ENCODE data around the gene ARHGEF12.
A peak's percentile ranks its signal among the peaks of the same experiment; 100 is the strongest.

Gene ARHGEF12

GRCh38 chr11:120340529-120340928 lies 4.3 kb downstream of the ARHGEF12 start:
- DNase-seq (ENCODE audit: low spot score): no peak
- no peak for FAIRE-seq

- FAIRE-seq (no peak), DNase-seq (ENCODE audit: low spot score) (no peak)
These were observed 6.0 kb downstream of the ARHGEF12 start for GRCh38 chr11:120342226-120342625.

GRCh38 chr11:120342678-120343077 lies 6.5 kb downstream of the ARHGEF12 start:
- FAIRE-seq (no peak), DNase-seq (ENCODE audit: low spot score) (no peak)

DNA sequence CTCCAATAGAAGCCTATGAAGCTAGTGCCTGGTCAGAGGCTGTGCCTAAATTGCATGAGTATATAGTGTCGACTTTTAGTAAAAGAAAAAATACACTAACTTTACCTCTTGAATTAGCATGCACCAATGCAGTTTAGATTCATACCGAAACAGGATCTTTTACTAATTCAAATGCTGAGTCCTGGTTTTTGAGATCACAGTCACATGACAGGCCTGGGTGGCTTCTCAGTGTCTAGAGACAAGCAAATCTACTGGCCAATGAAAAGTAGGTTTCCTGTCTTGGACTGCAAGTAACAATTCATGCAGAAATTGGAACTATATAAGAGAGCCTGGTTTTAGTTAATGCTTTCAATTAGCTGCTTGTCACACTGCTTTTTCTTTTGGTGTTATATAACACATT lies 7.2 kb downstream of the ARHGEF12 start:
- DNase-seq (ENCODE audit: low spot score) (no peak), FAIRE-seq (no peak)

- DNase-seq (ENCODE audit: low spot score) (peak; percentile 68), FAIRE-seq (peak; percentile 90)
These were observed 8.2 kb downstream of the ARHGEF12 start for GRCh38 chr11:120344302-120345004.

DNA sequence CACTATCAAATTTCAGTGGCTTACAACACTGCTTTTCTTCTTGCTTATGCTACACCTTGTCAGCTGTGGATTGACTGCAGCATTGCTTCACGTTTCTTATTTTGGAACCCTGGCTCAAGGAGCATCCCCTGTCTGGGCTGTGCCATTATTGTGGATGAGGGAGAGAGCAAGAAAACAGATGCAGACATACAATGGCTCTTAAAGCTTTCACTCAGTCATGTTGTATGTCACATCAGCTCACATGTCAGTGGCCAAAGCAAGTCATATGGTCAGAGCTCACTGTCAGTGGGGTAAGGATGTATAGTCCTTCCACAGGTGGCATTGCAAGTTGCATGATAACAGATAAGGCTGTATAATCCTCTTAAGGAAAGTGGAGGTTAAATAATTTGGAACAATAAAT lies 10.0 kb downstream of the ARHGEF12 start:
- no peak for DNase-seq (ENCODE audit: low spot score)

GRCh38 chr11:120350637-120351036 lies 14.4 kb downstream of the ARHGEF12 start:
- DNase-seq (ENCODE audit: low spot score): no peak
- FAIRE-seq: no peak

More for the DNA sequence above, 10.0 kb downstream of the ARHGEF12 start:
- no peak for FAIRE-seq

GRCh38 chr11:120352405-120352804 lies 16.2 kb downstream of the ARHGEF12 start:
- no peak for DNase-seq (ENCODE audit: low spot score)
- no peak for FAIRE-seq

DNA sequence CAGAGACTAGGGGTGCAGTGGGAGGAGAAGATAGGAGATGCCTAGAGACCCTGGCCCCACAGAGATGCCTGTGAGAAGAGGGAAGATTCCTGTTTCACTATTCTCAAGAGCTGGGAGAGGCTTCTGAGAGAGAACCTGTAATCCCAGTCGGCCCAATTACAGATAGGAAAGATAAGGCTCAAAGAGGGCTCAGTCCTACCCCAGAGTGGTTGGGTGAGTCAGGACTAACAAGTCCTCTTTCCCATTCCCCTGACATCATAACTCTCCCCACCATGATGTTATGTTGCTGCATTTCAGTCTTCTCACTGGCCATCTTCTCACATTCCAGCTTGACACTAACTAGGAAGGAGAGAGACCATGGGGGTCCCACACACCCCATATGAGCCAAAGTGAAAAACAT lies 17.9 kb downstream of the ARHGEF12 start:
- DNase-seq (ENCODE audit: low spot score) (no peak), FAIRE-seq (no peak)

- DNase-seq (ENCODE audit: low spot score): no peak
- no peak for FAIRE-seq
These were observed 18.6 kb downstream of the ARHGEF12 start for GRCh38 chr11:120354779-120355178.

GRCh38 chr11:120357620-120358019 lies 21.4 kb downstream of the ARHGEF12 start:
- no peak for DNase-seq (ENCODE audit: low spot score)
- FAIRE-seq: no peak

GRCh38 chr11:120358729-120359128 lies 22.5 kb downstream of the ARHGEF12 start:
- DNase-seq (ENCODE audit: low spot score): no peak
- FAIRE-seq: no peak

- DNase-seq (ENCODE audit: low spot score) (no peak), FAIRE-seq (no peak)
These were observed 27.2 kb downstream of the ARHGEF12 start for GRCh38 chr11:120363436-120363835.

GRCh38 chr11:120365512-120365911 lies 29.3 kb downstream of the ARHGEF12 start:
- no peak for FAIRE-seq
- no peak for DNase-seq (ENCODE audit: low spot score)

GRCh38 chr11:120372296-120372695 lies 36.1 kb downstream of the ARHGEF12 start:
- no peak for DNase-seq (ENCODE audit: low spot score)
- FAIRE-seq: no peak

DNA sequence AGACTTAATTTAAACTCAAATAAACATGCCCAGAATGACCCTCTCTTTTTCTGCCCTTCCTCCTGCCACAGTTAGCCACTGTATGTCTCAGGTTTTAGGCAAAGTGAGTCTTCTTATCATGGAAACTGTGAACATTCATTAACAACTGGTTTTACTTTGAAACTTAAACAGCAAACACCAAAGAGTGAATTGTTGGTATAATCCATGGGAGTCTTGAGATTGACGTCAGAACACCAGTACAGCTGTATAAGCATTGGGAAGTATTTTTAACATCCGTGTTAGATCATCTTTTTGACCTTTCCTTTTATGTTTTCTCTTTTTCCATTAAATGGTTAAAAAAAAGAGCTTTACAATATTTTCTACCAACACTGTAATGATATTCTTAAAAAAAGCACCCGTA lies 38.9 kb downstream of the ARHGEF12 start:
- FAIRE-seq: no peak
- DNase-seq (ENCODE audit: low spot score): no peak

DNA sequence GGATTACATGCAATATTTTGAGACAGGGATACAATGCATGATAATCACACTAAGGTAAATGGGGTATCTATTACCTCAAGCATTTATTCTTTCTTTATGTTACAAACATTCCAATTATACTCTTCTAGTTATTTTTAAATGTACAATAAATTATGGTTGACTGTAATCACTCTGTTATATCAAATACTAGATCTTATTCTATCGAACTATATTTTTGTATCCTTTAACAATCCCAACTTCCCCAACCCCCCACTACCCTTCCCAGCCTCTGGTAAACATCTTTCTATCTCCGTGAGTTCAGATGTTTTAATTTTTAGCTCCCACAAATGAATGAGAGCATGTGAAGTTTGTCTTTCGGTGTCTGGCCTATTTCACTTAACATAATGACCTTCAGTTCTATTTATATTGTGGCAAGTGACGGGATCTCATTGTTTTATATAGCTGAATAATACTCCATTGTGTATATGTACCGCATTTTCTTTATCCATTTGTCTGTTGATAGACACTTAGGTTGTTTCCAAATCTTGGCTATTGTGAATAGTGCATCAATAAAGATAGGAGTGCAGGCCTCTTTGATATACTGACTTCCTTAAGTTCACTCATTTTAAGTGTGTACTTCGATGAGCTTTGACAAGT lies 40.5 kb downstream of the ARHGEF12 start:
- DNase-seq (ENCODE audit: low spot score) (no peak), FAIRE-seq (no peak)

- DNase-seq (ENCODE audit: low spot score): no peak
- no peak for FAIRE-seq
These were observed 42.3 kb downstream of the ARHGEF12 start for GRCh38 chr11:120378474-120378873.

DNA sequence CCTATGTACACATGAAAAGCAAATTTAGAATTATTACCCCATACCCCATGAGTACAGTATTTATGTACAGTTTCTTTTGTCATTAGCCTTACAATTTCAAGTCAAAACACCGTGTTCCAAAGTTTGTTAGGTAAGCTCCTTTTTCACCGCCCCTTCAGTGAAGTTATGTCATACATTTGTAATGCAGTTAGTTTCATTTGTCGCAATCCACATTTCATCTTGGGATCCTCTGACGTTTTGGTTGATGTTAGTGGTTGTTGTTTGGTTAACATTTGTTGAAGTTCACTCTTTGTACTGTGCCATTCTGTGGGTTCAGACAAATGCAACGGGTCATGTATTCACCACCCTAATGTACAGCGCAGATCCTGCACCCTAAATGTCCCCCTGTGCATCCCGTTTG lies 45.2 kb downstream of the ARHGEF12 start:
- DNase-seq (ENCODE audit: low spot score) (no peak), FAIRE-seq (no peak)

DNA sequence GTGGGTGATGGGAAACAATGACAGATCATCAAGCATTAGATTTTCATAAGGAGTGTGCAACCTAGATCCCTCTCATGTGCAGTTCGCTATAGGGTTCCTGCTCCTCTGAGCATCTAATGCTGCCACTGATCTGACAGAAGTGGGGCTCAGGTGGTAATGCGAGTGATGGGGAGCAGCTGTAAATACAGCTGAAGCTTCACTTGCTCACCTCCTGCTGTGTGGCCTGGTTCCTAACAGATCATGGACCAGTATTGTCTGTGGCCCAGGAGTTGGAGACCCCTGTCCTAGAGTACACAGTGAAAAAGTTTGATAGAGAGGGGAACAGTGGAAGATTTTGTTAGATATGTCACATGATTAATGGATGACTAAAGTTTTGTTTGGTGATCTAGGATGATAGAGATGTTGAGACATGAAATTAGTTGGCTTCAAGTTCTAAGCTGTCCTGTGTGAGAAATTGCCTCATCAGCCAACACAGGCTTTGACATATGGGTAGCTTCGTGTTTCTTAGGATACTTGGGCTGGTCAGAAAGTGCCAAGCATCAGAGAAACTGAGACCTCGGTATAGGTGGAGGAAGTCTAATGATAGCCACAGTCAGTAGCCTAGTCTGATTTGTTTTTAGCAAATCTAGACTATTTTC lies 47.4 kb downstream of the ARHGEF12 start:
- no peak for DNase-seq (ENCODE audit: low spot score)
- FAIRE-seq: no peak

DNA sequence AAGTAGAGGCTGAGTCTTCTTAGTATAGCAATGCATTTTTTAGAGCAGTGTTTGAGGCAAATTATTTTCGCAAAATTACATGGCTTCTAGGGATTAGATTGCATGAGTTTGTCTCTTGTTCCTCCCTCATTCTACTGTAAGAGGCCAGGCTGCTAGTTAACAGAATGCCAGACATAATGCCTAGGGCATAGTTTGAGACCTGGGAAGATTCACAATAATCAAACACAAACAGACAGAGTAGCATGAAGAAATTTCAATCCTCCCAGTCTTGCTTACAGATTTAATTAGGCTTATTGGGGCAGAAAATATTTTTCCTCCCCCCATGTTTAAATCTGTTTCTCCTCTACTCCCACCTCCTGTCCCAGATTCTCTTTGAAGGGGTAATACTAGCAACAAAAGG lies 48.3 kb downstream of the ARHGEF12 start:
- FAIRE-seq (no peak), DNase-seq (ENCODE audit: low spot score) (no peak)

DNA sequence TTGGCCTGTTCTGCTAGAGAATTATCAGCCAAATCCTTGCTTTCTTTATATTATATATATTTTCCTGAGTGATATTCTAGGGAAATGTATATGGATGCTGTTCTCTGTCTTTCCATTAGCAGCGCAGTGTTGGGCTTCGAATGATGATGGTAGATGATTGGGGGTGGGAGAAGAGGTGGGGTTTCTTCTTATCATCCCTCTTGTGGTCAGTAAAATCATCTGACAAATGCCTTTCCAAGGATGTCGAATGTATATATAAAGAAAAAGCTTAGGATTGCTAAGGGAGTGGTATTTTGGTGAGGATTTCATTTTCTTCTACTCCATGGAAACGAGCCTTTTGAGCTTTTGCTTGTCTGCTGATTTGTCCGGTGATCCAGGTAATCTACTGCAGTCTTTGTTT lies 48.9 kb downstream of the ARHGEF12 start:
- DNase-seq (ENCODE audit: low spot score) (no peak), FAIRE-seq (no peak)

DNA sequence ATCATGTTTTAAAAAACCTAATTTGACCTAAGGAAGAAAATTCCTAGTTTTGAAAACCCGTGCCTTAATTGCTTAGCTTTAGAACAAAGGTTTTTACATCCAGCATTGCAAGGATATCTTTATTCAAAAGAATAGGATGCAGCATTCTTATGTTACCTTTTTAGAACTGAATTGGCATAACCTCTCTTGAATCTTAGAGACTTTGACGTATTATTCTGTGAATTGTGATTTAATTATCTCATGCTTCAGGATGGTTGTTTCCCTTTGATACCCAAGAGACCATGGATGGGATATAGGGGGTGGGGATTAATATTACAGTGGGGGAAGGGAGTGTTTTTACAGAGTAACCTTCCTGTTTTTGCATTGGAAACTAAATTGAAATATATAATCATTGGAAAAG lies 49.4 kb downstream of the ARHGEF12 start:
- FAIRE-seq (no peak), DNase-seq (ENCODE audit: low spot score) (no peak)
